HL-60/S4 treated with retinoic acid at 250 ng/mL for 4 days and 3 days (cell line): ENCODE measurements around the gene ZXDC.

Experiments
- in situ Hi-C: fragments of 300-500 bp; cut with MboI; formaldehyde crosslinking; loops from 2 replicates; pipeline ENCODE4 v1.7.0; 2022; ENCODE audit warnings: low sequenced_read_pairs

ZXDC gene

DNA sequence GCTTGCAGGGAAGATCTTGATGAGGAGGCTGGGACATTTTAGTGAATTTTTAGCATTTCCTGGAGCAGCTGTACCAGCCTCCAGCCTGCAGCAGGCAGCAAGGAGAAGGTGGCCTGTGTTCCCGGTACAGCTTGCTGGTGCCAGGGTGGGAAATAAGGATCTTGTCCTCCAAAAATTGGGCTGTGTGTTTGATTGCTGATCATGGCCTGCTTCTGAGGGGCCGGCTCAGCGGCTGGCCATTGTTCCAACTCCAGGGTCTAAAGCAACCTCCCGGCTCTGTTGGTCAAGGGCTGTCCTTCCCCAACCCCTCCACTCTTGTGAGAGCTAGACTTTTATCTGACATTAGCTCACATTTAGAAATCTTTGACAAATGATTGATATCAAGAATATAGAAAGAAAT is 75.9 kb downstream of the ZXDC start:
- in situ Hi-C loops: no loop called here

DNA sequence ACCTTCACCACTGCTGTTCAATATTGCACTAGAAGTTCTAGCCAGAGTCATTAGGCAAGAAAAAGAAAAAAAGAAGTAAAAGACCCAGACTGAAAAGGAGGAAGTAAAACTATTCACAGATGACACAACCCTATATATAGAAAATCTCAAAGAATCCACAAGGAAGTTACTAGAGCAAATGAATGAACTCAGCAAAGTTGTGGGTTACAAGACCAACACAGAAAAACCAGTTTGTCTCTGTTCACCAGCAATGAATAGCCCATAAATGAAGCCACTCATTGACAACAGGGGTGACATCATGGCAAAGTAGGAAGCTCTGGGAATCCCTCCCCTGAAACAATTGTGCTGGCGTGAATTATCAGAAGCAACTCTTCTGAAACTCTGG is 76.3 kb downstream of the ZXDC start:
- in situ Hi-C loops: no loop called here

DNA sequence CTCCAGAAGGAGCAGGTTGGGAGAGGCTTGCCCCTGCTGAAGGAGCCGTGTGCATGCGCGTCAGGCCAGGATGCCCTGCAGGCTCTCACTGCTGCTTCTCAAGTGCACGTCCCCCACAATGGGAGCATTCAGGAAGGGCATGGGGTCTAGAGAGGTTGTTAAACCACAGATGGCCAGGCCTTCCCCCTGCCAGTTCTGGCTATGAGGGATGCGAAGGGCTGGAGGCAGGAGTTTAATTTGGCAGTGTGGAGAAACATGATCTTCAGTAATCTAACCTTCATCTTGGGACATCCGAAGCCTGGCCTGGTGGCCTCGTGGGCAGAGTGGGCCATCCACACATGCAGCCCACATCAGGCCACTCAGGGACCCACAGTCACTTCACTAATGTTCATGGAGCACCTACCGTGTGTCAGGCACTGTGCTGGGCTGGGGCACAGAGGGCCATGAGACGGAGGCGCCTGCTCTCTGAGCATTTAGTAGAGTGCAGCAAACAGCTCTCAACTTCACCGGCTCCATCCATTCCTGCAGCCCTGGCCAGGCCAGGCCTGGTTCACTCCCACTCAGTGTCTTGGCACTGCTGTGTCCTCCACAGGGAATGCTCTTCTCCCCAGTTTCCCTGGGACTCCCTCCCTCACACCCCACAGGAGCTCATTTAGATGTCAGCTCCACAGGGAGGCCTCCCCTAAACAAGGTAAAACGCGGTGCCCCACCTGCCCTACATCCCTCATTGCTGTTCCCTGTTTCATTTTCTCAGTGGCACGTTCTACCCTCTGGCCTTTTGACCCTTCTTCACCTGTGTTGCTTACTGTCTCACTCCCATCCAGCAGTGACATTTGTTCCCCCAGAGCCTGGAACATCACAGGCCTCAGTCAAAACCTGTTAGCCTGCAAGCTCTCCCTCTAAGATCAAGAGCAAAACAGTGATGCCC is 77.0 kb downstream of the ZXDC start:
- in situ Hi-C loops: no loop called here

DNA sequence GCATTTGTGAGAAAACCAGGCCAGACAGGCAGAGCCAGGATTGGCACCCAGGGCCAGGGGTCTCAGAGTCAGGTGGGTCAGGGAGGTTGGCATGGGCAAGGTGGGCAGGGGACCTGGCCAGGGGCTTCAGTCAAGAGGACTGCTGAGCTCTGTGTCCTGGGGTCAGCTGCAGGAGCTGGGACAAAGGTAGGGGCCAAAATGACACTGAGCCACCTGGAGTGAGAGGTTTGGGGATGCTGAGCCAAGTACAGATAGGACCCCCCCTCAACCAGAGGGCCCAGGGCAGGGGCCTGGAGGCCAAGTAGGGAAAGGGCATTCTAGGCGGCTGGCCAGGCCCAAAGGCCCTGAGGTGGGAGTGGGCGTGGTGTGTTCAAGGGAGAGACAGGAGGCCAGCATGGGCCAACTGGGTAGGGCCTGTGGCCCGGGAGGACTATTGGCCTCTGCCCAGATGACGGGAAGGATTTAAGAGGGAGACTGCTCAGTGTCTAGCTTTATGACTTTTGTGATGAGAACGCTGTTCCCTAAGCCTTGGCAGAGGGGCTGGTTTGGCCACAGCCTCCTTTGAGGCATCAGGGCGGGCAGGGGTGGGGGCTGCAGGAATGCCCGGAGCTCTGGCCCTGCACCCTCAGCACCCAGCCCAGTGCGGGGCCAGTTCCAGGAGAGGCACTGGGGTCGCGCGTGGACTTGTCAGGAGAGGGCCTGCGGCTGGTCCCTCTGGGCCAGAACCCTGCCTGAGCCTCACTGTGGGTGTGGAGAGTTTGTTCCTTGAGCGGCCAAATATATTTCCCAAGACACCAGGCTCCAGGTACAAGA is 77.9 kb downstream of the ZXDC start:
- in situ Hi-C loops: no loop called here

DNA sequence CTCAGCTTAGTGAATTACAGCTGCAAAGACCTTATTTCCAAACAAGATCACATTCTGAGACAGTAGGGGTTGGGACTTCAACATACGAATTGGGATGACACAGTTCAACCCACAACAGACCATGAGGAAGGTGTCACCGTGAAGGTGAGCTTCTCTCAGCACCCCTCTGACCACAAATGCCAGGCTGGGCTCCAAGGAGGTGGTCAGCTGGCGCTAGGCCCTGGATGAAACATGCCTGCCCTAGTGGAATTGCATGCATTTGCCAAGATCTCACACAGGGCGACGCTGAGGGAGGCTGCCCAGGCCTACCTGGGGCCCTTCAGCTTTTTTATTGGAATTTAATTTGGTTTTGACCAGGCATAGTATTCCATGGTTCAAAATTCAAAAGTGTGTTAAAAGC is 79.2 kb downstream of the ZXDC start:
- in situ Hi-C loops: no loop called here

DNA sequence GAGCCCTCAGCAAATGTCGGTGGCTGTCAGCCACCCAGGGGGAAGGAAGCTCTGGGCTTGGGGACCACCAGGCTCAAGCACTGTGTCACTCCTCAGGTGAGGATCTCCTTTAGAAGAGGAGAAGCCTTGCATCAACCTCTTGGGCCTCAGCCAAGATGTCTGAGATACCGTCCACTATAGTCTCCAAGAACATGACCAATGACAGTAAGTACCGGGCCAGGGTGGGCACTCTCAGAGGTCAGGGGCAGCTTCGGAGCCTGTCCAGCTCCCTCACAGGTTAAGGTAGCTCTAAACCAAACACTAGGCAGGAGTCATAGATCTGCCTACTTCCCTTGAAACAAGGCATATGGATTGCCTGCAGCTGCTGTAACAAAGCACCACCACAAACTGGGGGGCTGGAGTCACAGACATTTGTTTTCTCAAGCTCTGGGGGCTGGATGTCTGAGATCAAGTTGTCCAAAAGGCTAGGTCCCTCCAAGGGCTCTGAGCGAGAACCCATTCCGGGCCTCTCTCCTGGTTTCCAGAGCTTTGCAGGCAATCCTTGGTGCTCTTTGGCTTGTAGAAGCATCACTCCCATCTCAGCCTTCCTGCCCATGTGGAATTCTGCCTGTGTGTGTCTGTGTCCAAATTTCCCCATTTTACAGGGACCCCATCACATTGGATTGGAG is 79.7 kb downstream of the ZXDC start:
- in situ Hi-C loops: no loop called here

DNA sequence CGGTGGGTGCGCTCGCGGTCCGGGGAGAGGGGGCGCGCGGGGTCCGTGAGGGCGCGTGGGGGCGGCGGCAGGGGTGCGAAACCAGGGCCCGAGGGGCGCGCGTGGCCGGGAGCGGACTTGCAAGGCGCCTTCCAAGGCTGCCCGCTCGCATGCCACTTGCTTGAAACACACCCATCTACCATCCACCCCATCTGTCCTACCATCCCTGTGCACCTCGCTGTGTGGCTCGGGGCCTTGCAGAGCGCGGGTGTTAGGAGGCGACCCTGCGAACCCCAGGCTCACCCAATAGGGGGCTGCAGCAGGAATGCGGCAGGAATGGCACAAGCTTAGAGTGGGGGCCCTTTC is 80.7 kb downstream of the ZXDC start:
- in situ Hi-C loops: no loop called here

DNA sequence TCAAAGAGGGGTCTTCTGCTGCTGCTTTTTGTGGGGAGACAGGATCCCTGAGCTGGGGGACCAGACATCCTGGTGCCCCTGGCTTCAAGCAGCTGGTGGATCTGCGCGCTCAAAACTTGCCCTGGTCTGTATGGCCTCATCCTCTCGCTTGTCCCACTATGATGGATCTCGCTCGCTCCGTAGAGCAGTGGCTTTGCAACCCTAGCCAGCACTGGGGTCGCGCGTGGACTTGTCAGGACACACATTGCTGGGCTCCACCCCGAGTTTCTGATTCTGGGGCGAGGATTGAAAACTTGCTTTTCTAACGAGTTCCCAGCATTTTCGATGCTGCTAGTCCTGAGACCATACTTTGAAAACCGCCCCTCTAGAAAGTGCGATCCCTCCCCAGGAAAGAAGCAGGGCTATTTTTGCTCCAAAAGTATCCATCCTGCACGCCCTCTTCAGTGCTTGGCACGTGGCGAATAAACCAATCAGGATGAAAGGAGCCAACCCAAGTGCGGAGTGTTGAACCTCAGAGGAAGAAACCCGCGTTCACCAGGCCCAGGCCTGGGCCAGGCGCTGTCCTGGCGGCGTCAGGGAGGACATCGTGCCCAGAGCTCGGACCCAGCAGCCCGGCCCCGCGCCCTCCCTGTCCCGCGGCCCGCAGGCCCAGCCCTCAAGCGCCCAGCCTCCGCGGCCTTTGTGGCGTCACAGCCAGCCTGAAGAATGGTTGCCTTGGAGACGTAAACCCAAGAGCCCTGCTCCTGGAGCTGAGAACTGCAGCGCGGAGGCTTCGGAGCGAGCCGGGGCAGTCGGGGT is 81.3 kb downstream of the ZXDC start, which contains the start of gene CFAP100:
CFAP100 (plus strand) TSS at position 731 of the 798 bp plus-strand sequence. CDS start 1,092 bp downstream, outside the sequence.
- in situ Hi-C loops: no loop called here

DNA sequence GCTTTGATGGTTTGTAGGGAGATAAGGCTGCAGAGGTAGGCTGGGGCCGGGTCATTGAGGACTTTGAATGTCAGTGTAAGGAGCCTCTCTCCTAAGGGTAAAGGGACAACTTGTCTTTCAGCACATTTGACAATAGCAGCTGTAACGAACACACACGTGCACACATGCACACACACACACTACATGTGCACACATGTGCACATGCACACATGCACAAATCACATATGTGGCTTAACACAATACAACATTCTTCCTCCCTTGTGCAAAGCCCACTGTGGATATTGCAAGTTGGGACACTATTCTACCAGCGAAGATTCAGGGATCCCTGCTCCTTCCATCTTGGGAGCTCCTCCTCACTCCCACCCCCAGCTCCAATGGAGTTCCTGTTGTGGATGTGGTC is 82.1 kb downstream of the ZXDC start:
- in situ Hi-C loops: no loop called here

DNA sequence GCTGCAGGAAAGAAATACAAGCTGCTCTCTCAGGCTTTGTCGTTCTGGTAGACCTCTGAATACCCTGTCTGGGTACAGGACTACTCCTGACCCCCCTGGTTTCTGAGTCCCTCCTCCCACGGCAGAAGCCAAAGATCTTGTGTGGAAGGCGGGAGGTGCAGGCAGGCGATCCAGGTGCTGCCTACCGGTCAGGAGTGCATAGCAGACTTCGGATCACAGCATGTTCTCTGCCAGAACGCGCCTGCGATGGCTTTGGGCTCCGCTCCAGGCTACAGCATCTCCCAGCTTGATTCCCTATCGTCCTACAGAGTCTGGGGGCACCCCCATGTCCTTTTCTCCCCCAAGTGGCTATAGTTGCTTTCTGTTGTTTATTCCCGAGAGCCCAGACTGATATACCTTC is 83.4 kb downstream of the ZXDC start:
- in situ Hi-C loops: no loop called here

DNA sequence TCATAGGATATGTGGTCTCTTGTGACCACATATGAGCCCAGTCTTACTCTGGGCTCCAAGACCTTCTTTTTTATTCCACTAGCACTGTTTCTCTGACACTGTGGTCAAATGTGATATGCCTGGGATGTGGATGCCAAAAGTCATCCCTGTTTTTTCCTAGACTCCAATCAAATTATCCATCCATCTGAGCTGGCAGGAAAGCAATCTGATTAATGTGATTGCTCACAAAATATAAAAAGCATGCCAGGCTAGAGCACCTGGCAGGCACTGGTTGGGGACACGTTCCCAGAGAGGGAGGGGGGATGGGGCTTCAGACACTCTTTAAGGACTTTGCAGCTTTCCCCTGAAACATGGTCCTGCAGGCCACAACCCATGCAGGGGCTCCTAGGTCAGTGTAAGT is 84.1 kb downstream of the ZXDC start:
- in situ Hi-C loops: no loop called here

DNA sequence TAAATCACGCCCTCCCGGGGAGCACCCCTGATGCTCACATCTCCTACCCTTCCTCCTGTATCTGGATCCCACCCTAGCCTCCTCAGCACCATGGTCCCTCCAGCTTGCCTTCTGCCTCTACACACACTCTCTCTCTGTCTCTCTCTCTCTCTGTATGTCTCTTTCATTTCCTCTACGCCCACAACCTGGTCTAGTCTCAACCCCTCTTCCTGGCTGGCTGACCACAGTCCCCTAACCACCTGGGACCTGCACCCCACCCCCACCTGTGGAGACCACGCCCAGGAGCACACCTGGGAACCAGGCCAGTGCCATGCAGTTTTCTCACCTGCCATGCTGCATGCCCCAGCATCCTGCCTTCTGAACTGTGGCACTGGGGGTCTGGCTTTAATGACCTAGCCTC is 84.9 kb downstream of the ZXDC start:
- in situ Hi-C loops: no loop called here

DNA sequence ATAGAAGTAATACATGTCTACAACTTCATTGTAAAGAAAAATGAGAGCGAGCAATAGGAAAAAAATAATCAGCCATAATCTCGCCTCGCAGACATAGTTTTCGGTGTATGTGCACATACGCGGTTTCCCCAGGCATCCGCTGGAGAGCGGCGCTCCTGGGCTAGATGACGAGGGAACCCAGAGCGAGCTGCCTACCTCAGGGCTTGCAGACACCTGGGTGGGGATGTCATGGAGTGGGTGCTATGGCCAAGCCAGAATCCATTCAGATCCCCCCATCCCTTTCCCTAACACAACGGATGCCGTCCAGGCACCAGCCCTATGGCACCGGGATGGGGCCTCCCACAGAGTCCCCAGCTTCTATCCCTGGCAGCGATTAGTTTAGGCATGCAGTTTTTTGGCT is 85.5 kb downstream of the ZXDC start:
- in situ Hi-C loops: no loop called here

DNA sequence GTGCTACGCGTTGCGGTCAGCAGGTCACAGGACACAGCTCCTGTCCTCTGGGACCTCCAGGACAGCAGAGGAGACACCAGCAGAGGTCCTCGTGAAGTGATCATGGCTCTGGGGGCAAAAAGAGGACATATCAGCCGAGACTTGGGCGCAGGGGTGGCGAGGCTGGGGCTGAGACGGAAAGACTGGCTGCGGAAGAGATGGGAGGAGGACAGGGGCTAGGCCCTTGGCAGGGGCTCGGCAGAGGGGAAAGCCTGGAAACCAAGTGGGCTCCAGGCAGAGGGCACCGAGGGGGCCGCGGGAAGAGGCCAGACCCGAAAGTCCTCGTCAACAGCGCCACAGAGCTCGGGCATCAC is 85.9 kb downstream of the ZXDC start:
- in situ Hi-C loops: no loop called here

DNA sequence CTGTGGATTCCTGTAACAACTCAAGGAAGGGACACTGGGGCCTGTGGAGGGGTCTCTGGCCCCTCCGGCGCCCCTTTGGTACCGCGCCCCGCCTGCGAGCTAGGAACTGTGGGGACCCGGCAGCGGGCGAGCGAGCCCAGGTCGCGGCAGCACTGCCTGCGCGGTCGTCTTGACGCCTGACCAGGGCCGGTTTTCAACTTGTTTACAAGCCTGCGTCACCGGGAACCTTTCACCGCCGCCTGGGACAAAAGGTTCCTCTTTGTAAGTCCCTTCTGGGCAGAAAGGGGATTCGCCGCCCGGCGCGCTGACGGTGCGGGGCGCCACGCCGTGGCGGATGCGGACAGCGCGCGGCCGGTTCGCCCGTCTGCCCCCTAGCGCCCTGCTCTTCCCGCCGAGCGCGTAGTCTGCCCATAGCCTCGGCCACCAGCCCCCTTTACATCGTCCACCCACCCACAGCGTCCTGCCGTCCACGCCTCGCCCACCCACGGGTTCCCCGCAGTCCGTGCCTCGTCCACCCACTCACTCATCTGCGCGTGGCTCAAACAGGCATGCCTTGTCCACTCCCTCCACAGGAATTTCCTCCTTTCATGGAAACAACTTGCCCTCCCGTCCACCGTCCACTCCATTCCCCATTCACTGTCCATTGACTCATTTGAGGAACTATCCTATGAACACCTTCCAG is 86.4 kb downstream of the ZXDC start:
- in situ Hi-C loops: no loop called here
